ENCODE data around the gene TMPRSS11F. TPM values are rescaled to one million over a fixed set of nuclear protein-coding genes. Genes with fewer than 3 reads are reported as not detected.

TMPRSS11F gene
- total RNA-seq, 2 donors from 2014 or later = not detected

DNA sequence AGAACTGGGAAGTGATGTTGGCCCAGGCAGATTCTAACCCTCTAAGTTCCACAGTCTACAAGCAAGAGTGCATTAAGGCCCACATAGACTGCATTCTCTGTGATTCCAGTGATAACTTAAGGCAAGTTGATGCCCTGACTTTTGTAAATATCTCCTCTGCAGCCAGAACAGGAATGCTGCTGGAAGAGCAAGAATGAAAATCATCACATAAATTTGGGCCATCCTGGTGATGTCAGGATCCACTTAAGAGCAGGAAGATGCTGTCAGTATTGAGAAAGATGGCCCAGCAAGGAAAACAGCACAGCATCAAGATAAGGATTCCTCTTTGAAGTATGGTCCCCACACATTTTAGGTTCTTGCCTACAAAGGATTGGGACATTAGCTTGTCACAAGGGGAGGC, 52.4 kb downstream of the TMPRSS11F start:
- no peak for DNase-seq (ENCODE audit: low spot score)
- no peak overlapping the region for H3K27ac ChIP-seq
- no peak for TF ChIP-seq CTCF (IDR thresholded peaks at IDR 0.05)

DNA sequence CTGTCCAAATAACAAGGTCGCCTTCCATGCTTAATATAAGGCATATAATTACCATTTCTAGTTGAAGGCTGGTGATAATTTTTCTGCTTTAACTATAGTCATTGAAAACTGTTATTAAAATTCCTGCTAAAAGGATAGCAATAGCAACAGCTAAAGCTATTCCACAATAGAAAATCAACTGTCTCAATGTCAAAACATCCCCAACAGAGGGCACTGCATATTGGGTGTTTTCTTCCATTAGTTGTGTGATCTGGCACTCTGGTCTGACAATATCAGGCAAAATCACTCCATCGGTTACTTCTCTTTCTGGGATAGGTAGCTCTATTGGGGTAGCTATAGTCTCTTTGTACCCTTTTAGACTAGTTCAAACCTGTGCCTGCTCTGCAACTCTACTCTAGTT, 53.5 kb downstream of the TMPRSS11F start:
- TF ChIP-seq CTCF (IDR thresholded peaks at IDR 0.05) = no peak

More for the DNA sequence above, 52.4 kb downstream of the TMPRSS11F start:
- Histone ChIP-seq H3K4me3 (no peak overlapping the region), H3K27me3 (no peaks in the 10 kb centered on the region), H3K4me1 (no peaks in the 10 kb centered on the region), H3K9me3 (no peaks in the 10 kb centered on the region), H3K36me3 (no peaks in the 10 kb centered on the region)

DNA sequence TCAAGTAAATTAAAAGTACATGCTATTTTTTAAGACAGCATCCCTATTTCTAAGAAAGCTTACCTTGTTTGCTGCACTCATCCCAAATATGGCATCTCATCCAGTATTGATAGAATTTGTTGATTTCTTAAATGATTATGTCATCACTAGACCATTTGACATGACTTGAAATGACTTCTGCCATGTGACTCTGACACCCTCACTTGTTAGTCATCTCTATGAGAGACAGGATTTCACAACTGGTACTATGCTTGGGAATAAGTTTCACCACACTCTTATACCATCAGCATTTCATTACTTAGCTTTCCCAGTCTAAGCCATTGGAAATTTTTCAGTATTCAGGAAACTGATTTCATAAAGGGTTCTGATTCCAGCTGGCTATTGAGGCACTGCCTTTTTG, 55.3 kb downstream of the TMPRSS11F start:
- Histone ChIP-seq H3K4me3 (no peak overlapping the region), H3K9me3 (no peaks in the 10 kb centered on the region), H3K4me1 (no peaks in the 10 kb centered on the region), H3K36me3 (no peaks in the 10 kb centered on the region), H3K27ac (no peak overlapping the region), H3K27me3 (no peaks in the 10 kb centered on the region)
- no peak for TF ChIP-seq CTCF (IDR thresholded peaks at IDR 0.05)
- no peak for DNase-seq (ENCODE audit: low spot score)

More for the DNA sequence above, 53.5 kb downstream of the TMPRSS11F start:
- Histone ChIP-seq H3K27ac (no peak overlapping the region), H3K4me3 (no peak overlapping the region), H3K9me3 (no peaks in the 10 kb centered on the region), H3K27me3 (no peaks in the 10 kb centered on the region), H3K4me1 (no peaks in the 10 kb centered on the region), H3K36me3 (no peaks in the 10 kb centered on the region)
- DNase-seq (ENCODE audit: low spot score) = no peak

- no peaks in the 10 kb centered on the region for H3K9me3 ChIP-seq
- no peak overlapping the region for H3K4me3 ChIP-seq
- no peak for DNase-seq (ENCODE audit: low spot score)
- H3K27me3 ChIP-seq = no peaks in the 10 kb centered on the region
- H3K27ac ChIP-seq = no peak overlapping the region
- no peaks in the 10 kb centered on the region for H3K36me3 ChIP-seq
- H3K4me1 ChIP-seq = no peaks in the 10 kb centered on the region
- TF ChIP-seq CTCF (IDR thresholded peaks at IDR 0.05) = no peak
Observed at GRCh38 chr4:68070302-68070701, 59.4 kb downstream of the TMPRSS11F start.

DNA sequence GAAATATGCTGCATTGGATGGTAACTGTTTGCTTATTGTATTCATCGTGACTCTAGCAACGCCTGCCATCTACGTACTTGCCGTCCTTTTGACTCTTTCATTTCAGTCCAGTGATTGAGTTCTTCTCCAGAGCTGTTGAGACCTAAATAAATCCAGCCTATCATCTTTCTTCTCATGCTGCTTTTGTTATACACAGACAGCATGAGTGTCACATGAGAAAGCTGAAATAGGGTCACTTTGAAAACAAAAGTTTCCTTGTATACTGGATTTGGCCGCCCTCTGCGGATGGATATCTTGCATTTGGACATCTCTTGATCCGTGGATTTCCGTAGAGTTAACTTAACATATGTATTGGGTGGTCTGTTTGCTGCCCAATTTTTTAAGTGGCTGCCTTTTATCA, 67.2 kb downstream of the TMPRSS11F start:
- no peak for DNase-seq (ENCODE audit: low spot score)
- TF ChIP-seq CTCF (IDR thresholded peaks at IDR 0.05) = no peak
- H3K27ac ChIP-seq = no peak overlapping the region
- H3K4me1 ChIP-seq = no peaks in the 10 kb centered on the region
- no peak overlapping the region for H3K4me3 ChIP-seq
- no peaks in the 10 kb centered on the region for H3K27me3 ChIP-seq
- no peaks in the 10 kb centered on the region for H3K36me3 ChIP-seq
- H3K9me3 ChIP-seq = no peaks in the 10 kb centered on the region

DNA sequence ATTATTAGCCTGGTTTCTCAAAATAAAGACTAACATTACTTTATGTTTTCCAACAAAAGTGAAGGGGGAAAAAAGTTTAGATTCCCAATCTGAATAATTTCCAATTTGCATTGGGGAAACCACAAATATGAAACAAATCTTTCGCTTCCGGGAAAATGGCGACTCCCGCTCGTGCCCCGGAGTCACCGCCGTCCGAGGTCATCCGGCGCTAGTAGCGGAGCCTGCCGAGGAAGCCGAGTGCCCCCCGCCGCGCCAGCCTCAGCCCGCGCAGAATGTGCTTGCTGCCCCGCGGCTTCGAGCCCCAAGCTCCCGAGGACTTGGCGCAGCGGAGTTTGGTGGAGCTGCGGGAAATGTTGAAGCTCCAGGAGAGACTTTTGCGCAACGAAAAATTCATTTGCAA, 91.4 kb downstream of the TMPRSS11F start:
- Histone ChIP-seq H3K27ac (no peak overlapping the region), H3K4me3 (no peak overlapping the region), H3K36me3 (no peaks in the 10 kb centered on the region), H3K4me1 (no peaks in the 10 kb centered on the region), H3K27me3 (no peaks in the 10 kb centered on the region), H3K9me3 (no peaks in the 10 kb centered on the region)
- no peak for DNase-seq (ENCODE audit: low spot score)
- TF ChIP-seq CTCF (IDR thresholded peaks at IDR 0.05) = no peak
